Liver (tissue), 3 donors: ENCODE measurements around the gene EXOC2.

ENCODE experiments used
- EGR1 ChIP-seq, 2 donors: IDR thresholded peaks; 2 replicates each; pipeline ENCODE4 v1.6.1; 2016 to 2018; ENCODE audit warnings: antibody characterized with exemption in 2 of 2, low read depth in 2 of 2
- FOXA1 ChIP-seq: IDR thresholded peaks from 2 replicates; pipeline ENCODE4 v1.6.1; 2016; ENCODE audit warnings: antibody characterized with exemption
- FOXA2 ChIP-seq: IDR thresholded peaks from 2 replicates; pipeline ENCODE4 v1.6.1; 2016; ENCODE audit warnings: antibody characterized with exemption
- GABPA ChIP-seq, 2 donors: IDR thresholded peaks in 1 of 2; conservative IDR thresholded peaks in 1 of 2; 2 replicates each; pipeline ENCODE4 v1.6.1; 2016; ENCODE audit warnings: antibody characterized with exemption in 2 of 2, mild to moderate bottlenecking in 1 of 2, moderate library complexity in 1 of 2
- RXRA ChIP-seq, 2 donors: IDR thresholded peaks; 2 replicates each; pipeline ENCODE4 v1.6.1; 2017 to 2018; ENCODE audit warnings: antibody characterized with exemption in 2 of 2, mild to moderate bottlenecking in 1 of 2
- SP1 ChIP-seq: IDR thresholded peaks from 2 replicates; pipeline ENCODE4 v1.6.1; 2018; ENCODE audit warnings: antibody characterized with exemption, mild to moderate bottlenecking
- TAF1 ChIP-seq: conservative IDR thresholded peaks from 2 replicates; pipeline ENCODE4 v1.6.1; 2016; ENCODE audit warnings: antibody characterized with exemption, mild to moderate bottlenecking
- ZBTB33 ChIP-seq: IDR thresholded peaks from 2 replicates; pipeline ENCODE4 v1.6.1; 2016; ENCODE audit warnings: antibody characterized with exemption
- TF ChIP-seq, protein P1 (sequence below): fragments of 150-350 bp; IDR thresholded peaks from 2 replicates; pipeline ENCODE4 v1.5.1; 2017; ENCODE audit warnings: improper control_type of control experiment, low read depth, low read length; ENCODE audit not compliant: missing input control
- TF ChIP-seq, protein P2 (sequence below): IDR thresholded peaks from 2 replicates; pipeline ENCODE4 v1.6.1; 2016; ENCODE audit warnings: antibody characterized with exemption
- TF ChIP-seq, protein P3 (sequence below): IDR thresholded peaks from 2 replicates; pipeline ENCODE4 v1.6.1; 2016; ENCODE audit warnings: antibody characterized with exemption, mild to moderate bottlenecking
- TF ChIP-seq, protein P4 (sequence below): IDR thresholded peaks from 2 replicates; pipeline ENCODE4 v1.6.1; 2016; ENCODE audit warnings: antibody characterized with exemption
- donor health status: healthy.
- donor health status: healthy.

- TF ChIP-seq, protein P1, sequence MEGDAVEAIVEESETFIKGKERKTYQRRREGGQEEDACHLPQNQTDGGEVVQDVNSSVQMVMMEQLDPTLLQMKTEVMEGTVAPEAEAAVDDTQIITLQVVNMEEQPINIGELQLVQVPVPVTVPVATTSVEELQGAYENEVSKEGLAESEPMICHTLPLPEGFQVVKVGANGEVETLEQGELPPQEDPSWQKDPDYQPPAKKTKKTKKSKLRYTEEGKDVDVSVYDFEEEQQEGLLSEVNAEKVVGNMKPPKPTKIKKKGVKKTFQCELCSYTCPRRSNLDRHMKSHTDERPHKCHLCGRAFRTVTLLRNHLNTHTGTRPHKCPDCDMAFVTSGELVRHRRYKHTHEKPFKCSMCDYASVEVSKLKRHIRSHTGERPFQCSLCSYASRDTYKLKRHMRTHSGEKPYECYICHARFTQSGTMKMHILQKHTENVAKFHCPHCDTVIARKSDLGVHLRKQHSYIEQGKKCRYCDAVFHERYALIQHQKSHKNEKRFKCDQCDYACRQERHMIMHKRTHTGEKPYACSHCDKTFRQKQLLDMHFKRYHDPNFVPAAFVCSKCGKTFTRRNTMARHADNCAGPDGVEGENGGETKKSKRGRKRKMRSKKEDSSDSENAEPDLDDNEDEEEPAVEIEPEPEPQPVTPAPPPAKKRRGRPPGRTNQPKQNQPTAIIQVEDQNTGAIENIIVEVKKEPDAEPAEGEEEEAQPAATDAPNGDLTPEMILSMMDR, result no peak
- TF ChIP-seq SP1 (no peak), ZBTB33 (no peak), TAF1 (no peak), EGR1 (IDR thresholded peaks at IDR 0.05; ENCODE audit: low read depth in 2 of 2) (no peak), FOXA2 (no peak), GABPA (IDR thresholded peaks at IDR 0.05 in 1 of 2, conservative IDR thresholded peaks at IDR 0.05 in 1 of 2) (no peak), RXRA (IDR thresholded peaks at IDR 0.05) (no peak), FOXA1 (no peak)
- TF ChIP-seq, protein P2, sequence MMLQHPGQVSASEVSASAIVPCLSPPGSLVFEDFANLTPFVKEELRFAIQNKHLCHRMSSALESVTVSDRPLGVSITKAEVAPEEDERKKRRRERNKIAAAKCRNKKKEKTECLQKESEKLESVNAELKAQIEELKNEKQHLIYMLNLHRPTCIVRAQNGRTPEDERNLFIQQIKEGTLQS, result no peak
- TF ChIP-seq, protein P3, sequence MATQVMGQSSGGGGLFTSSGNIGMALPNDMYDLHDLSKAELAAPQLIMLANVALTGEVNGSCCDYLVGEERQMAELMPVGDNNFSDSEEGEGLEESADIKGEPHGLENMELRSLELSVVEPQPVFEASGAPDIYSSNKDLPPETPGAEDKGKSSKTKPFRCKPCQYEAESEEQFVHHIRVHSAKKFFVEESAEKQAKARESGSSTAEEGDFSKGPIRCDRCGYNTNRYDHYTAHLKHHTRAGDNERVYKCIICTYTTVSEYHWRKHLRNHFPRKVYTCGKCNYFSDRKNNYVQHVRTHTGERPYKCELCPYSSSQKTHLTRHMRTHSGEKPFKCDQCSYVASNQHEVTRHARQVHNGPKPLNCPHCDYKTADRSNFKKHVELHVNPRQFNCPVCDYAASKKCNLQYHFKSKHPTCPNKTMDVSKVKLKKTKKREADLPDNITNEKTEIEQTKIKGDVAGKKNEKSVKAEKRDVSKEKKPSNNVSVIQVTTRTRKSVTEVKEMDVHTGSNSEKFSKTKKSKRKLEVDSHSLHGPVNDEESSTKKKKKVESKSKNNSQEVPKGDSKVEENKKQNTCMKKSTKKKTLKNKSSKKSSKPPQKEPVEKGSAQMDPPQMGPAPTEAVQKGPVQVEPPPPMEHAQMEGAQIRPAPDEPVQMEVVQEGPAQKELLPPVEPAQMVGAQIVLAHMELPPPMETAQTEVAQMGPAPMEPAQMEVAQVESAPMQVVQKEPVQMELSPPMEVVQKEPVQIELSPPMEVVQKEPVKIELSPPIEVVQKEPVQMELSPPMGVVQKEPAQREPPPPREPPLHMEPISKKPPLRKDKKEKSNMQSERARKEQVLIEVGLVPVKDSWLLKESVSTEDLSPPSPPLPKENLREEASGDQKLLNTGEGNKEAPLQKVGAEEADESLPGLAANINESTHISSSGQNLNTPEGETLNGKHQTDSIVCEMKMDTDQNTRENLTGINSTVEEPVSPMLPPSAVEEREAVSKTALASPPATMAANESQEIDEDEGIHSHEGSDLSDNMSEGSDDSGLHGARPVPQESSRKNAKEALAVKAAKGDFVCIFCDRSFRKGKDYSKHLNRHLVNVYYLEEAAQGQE, result no peak
- TF ChIP-seq, protein P4, sequence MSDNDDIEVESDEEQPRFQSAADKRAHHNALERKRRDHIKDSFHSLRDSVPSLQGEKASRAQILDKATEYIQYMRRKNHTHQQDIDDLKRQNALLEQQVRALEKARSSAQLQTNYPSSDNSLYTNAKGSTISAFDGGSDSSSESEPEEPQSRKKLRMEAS, result no peak
Observed at GRCh38 chr6:706819-707381, 14.0 kb upstream of the EXOC2 start.
